Activated effector memory CD4-positive, alpha-beta T cell treated with anti-CD3 and anti-CD28 coated beads, Interleukin-2, amount 50 U/mL, for 16 hours (primary cell): ENCODE measurements around the gene RUFY3.
"Not testable (repeated sequence)": the region's sequence is repeated elsewhere in the genome, so short reads cannot be mapped to it uniquely, and the experiment has no call there.

ENCODE experiments used
- DNase-seq: peaks from one replicate; pipeline ENCODE4 v3.0.0-alpha.2; 2020

RUFY3 gene

DNA sequence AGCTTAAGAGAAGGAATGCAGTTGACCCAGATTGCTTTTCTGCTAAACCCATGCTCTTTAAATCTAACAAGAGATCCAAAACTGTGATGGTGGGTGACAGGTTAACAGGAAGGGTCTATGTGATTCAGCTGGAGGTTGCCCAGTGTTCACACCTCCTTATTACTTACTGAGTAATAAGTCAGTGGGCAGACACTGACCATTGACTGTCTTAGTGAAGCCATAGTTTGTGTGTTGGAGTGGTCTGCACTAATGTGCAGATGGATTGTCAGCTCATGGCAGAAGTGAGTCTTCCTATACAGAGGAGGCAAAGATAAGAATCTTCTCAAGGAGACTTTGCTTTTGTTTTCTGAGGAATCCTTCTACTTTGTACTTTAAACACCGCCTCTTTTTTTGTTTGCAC is 15.2 kb upstream of the RUFY3 start:
- no peak for DNase-seq

DNA sequence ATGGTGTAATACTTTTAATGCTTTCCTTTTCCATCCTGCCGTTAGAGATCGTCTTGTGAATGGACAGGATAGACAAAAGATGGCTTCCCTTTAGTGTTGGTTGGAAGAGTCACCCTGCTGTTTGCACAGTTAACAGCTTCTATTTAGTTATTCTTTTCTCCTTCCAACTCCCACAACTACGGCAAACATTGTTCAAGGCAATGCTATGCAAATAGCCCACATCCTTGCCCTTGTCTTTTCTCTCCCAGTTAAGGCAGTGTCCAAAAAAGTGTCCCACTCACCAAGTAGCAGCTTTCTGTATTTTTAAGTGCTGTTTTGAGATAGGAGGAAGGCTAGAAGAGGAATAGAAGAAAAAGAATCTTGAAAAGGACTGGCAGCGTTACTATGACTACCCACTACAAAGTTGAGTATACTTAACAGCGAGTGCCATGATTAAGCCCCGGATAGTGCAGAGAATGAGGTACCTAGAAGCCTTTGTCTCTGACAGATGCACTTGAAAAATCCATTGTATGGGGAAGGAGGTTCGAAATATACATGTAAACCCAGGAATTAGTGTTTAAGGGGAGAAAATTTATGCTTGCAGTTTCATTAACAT is 12.1 kb upstream of the RUFY3 start:
- no peak for DNase-seq

DNA sequence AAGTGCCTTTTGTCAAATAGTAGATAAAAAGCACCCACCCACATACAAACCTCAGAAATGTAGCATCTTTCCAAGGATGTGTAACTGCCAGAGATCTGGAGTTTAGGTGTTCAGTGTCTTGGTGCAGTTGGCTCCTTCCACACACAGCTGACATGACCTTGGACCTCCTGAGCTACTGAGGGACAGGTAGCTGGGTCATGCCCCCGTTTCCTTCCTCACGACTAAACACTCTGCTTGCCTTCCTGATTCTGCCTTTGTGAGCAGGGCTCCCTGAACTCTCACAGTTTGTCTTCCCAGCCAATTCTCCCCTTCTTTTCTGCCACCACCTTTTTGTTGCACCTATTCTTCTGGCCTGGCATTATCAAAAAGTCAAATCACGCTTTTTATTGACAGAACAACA is 10.2 kb upstream of the RUFY3 start:
- DNase-seq: no peak

DNA sequence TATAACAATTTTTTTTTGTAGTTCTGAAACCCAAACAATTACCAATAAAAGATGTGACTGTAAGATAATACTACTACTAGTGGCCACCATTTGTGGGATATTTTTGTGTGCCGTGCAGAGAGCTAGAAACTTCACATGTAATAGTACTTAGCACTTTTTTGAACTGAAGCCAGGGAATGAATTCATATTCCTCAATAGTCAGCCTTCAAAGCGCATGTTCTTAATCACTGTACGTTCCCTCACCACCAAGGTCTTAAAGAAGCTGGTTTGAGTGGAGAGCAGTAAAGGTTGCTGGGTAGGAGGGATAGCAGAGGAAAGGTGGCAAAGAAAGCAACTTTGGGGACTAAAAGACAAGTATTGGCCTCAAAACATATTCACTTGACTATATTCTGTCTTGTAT is 9.6 kb upstream of the RUFY3 start:
- no peak for DNase-seq

DNA sequence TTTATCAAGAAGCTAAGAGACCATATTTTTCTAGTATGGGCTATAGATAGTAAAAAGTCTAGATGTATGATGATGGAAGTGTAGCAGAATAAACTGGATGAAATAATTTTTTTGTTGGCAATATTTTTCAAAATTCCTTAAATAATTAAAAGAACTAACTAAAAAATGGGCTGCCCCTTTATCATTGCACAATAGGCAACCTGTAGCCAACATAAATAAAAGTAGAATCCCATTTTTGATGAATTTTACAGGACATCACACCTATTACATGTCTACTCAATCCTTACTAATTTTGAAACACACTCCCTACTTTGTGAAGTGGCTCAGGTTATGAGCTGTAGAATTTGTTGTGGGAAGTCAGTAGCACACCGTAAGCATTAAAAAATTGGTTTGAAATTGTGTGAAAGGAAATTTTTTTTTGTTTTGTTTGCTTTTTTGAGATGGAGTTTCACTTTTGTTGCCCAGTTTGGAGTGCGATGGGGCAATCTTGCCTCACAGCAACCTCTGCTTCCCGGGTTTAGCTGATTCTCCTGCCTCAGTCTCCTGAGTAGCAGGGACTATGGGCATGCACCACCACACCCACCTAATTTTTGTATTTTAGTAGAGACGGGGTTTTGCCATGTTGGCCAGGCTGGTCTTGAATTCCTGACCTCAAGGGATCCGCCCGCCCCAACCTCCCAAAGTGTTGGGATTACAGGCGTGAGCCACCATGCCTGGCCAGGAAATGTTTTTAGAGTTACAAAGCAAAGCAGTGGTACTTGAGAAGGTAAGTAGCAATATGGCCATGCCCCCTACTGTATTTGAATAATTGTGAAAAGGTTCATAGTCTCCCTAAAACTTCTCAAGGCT is 8.9 kb upstream of the RUFY3 start:
- no peak for DNase-seq

DNA sequence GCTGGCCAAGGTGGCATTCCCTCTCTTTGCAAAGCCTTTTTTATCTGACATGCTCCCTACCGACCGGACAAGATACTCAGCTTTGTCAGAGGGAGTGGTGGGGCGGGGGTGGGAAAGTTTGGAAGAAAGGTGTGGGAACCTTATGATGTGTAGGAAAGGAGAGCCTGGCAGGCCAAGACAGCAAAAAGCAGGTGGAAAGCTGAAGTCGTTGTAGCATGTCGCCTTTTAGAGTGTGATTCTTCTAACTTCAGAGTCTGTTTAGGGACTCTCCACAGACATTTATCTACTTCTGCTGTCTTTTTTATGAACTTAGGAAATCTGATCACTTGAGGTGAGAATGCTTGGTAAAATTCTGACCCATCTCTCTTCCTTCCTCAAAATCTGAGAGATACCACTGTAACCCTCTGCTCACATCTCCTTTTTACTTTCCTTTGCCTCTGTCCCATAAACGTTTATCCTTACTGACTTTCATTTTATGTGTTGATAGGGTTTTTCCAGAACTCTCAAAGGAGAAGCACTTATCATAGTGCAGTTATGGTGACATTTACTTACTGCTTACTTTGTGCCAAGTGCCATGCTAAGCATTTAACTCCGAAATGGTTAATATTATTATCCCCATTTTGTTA is 8.2 kb upstream of the RUFY3 start:
- DNase-seq: no peak

DNA sequence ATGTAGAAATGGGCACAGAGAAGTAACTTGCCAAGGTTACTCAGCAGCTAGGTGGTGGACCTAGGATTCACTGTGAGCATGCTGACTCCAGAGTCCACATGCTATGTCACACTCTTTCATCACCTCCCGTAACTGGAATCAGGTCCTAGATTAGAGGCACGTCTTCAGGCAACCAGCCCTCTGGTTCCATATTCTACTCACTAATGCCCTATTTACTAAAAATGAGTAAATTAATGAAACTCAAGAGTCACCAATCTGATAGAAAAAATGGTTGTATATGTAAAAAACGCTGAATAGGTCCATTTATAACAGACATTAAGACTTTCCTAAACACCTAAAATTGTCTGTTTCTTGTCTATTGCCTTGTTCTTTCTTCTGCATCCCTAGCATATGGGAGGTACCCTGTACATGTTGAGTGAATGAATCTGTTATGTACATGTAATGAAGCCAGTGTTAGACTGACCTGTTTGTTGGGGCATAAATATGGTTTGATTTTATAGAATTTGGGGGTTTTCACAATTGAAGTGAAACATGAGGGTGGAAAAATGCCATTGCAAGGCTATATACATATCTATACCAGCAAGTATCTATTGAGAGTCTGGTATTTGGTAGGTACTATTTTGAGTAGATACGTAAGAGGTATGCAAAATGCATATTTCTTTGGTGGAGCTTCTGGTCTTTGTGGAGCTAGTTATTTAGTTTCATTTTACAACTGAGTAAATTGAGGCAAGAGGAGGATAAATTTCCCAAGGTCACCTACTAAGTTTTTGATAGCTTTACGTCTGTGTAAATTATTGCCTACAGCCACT is 7.5 kb upstream of the RUFY3 start:
- no peak for DNase-seq

DNA sequence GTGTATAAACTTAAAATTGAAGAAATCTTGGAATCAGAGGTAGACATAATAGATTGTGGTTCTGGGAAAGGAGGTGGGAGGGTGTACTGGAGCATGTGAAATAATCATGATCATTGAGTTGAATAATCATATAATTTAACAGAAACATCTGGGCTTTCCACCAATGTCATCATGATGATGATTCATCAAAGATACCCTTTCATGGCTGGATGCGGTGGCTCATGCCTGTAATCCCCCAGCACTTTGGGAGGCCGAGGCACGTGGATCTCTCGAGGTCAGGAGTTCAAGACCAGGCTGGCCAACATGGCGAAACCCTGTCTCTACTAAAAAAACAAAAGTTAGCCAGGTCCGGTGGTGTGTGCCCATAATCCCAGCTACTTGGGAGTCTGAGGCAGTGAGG is 6.7 kb upstream of the RUFY3 start:
- no peak for DNase-seq

DNA sequence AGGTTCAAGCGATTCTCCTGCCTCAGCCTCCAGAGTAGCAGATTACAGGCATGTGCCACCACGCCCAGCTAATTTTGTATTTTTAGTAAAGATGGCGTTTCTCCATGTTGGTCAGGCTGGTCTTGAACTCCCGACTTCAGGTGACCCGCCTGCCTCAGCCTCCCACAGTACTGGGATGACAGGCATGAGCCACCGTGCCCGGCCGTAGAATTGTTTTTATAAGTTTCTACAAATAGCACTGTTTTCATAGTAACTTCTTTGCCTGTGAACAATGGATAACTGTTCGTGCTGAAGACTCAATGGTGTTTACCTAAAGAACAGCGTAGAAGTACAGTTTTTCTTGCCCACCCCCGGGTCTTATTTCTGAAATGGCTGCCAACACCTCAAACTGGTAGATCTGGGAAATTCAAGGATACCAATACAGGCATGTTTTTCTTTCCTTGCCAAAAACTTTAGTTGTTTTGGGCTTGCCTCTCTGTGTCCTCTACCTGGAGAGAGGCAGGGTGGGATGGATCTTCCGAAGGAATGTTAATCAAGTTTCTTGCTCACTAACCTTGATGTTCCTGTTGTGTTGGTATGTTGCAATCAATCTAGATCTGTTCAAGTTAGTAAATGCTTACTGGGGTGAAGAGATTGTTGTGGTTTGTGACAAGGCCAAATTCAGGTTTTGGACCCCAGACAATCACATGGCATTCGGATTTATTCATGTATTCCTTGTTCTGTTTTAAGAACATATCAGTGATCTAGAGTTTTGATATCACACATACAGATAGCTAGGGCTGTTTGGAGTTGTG is 2.8 kb upstream of the RUFY3 start:
- DNase-seq: no peak

DNA sequence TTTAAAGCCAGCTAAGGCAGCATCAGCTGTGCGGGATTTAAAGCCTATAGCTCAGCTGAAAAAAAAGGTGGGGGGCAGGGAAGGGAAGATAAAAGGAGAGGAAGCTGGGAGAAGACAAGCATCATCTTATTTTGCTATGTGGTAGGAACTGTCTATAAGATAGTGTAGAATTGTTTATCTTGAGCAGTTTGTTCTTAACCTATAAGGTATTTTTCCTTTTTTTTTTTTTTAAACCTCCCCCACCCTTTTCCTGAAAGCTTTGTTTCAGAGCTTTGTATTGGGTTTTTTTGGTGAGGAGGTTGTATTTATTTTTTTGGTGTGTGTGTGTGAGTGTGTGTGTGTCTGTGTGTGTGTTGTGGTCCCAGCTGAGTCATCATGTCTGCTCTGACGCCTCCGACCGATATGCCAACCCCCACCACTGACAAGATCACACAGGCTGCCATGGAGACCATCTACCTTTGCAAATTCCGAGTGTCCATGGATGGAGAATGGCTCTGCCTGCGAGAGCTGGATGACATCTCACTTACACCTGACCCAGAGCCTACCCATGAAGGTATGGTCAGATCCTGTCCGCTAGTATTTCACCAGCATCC is 531 bp downstream of the RUFY3 start:
- peak; percentile 70 for DNase-seq

DNA sequence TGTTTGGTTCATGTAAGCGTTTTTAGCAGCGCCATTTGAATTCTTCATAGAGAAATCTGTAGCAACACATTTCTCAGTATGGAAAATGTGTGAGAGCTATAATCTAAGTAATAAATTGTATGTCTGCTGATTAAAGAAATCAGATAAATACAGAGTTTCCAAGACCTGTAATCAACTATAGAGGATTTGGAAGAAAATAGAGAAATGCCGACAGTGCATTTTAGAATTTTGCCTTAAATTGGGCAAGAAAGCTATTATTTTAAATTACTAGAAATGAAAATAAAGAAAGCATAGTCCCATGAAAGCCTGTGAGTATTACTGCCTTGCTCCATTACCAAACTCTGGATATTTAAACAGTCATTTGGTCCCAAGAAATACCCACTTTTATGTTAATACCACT is 2.7 kb downstream of the RUFY3 start:
- DNase-seq: no peak

DNA sequence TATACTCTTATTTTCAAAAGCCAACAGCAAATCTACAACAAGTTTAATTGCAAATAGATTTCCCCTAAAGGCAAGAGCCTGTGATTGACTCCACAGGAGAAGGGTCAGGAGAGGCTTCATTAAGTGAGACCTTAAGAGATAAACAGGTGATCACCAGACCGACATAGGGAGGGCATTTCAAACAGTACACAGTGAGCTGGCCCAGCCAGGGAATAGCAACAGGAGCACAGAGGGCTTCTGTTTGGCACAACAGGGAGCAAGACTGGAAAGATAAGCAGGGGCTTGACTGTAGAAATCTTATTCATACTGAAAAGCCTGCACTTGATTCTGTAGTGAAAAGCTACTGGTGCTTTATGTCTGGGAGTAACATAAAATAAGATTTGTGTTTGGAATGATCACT is 3.9 kb downstream of the RUFY3 start:
- no peak for DNase-seq

DNA sequence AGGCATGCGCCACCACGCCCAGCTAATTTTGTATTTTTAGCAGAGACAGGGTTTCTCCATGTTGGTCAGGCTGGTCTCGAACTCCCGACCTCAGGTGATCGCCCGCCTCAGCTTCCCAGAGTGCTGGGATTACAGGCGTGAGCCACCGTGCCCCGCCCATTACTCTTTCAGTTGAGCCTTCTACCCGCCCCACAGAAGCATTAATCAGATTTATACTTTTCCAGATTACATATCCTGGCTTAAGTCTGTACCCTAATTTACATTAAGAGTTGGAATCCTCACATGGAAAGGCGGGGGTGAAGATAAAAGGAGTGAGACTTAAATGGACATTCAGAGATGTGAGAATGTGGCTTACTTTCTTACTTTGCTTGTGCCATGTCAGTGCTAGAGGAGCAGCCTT is 4.8 kb downstream of the RUFY3 start:
- DNase-seq: not testable (repeated sequence)

DNA sequence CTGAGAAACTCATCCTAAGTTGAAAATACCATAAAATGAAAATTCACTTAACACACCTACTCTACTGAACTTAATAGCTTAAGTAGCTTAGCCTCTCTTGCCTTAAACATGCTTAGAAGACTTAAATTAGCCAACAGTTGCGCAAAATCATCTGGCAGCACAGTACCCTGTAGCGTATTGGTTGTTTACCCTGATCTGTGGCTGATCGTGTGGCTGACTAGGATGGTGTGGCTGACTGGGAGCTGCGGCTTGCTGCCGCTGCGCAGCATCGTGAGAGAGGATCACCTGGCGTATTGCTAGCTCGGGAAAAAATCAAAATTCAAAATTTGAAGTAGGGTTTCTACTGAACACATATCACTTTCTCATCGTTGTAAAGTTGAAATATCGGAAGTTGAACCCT is 6.3 kb downstream of the RUFY3 start:
- DNase-seq: no peak

DNA sequence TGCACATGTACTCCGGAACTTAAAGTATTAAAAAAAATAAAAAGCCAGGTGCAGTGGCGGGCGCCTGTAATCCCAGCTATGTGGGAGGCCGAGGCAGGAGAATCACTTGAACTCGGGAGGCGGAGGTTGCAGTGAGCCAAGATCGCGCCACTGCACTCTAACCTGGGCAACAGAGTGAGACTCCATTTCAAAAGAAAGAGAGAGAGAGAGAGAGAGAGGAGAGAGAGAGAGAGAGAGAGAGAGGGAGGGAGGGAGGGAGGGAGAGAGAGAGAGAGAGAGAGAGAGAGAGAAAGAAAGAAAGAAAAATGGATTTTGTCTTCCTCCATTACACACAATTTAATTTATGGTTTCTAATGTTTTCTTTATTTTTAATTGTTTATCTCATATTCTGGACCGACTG is 11.1 kb downstream of the RUFY3 start:
- not testable (repeated sequence) for DNase-seq

DNA sequence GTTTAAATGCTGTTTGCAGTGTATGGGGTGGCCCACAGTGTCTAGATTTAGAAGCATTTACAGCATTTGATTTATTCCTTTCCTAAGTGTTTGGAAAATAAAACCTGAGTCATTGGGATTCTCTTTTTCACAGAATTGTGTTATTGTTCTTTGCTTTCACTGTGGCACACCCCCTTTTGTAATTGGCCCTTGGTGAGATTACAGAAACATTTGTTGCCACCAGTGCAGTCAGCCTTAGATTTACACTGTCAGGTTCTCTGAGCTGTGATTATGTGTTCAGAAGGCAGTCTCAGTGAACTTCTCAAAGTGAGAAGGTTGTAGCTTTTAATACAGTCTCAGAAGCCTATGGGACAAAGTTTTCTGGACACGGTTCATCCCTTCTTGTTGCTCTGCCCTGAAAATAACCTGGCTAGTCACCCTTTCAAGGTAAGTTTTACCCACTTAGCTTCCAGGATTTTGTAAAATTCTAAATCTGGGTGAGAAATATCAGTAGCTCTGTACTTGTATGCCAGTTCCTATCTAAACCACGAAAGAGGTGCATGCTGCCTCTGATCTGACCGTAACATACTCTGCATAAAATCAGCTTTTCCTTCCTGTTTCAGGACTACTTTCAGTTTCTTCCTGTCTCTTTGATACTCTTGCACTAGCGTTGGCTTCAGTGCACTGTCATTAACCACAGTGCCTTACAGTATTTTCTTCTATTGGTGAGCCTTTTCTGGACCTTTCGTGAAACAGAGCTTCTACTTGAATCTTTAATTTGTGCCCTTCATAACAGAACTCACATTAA is 12.6 kb downstream of the RUFY3 start:
- peak; percentile 65 for DNase-seq

DNA sequence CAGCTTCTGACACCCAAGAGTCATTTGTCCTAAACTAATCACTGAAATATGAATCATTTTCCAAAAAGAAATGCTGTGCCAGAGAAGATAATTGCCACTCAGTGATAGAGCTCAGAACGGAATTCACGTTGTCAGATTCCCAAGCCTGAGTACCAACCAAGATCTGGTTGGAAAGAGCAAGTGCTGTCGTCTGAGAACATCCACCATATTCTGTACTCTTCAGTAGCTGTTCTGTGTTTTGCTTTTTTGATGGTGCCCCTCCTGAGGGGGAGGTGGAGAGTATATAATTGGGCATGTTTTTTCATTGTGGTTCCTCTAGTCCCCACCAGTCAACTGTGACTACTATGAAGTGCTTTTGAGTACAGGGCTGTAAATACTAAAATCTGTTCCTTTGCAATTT is 13.2 kb downstream of the RUFY3 start:
- no peak for DNase-seq

DNA sequence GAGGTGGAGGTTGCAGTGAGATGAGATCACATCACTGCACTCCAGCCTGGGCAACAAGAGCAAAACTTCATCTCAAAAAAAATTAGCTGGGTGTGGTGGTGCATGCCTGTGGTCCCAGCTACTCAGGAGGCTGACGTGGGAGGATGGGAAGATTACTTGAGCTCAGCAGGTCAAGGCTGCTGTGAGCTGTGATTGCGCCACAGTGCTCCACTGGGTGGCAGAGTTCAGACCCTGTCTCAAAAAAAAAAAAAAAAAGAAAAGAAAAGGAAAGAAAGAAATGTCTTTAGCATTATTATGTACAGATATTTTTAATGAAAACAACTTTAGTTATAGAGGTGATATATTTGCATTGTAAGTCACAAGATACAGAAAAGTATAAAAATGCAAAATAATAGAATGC is 14.2 kb downstream of the RUFY3 start:
- DNase-seq: peak; percentile 71

DNA sequence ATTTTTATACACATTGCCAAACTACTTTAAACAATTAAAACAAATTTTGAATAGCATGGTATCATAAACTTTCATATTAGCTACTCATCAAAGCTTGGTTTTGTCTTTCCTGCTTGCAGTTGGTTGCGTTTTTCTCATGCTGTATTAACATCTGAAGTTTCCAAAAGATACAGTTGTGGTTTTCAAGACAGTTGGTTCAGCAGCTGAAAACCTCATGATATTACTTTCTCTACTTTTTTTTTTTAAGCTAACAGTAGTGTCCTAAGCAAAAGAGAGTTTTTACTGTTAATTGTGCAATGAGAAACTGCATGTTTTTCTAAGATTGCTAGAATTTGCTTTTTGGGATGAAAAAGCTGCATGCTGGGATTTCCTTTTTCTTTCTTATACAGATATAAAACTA is 15.2 kb downstream of the RUFY3 start:
- DNase-seq: no peak

DNA sequence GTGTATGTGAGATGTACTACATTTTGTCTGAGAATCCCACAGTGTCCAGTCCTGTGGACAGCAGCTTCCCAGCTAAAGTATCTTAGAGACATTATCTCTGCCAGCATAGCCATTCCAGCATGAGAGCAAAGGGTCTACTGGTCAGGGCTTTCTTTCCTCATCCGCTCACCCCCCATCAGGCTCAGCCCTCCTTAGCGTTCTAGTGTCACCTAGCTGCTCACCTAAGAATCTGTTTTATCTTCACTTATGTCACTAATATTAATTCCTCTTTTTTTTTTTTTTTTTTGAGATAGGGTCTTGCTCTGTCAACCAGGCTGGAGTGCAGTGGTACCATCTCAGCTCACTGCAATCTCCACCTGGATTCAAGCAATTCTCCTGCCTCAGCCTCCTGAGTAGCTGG is 15.6 kb downstream of the RUFY3 start:
- DNase-seq: no peak
